Measurements from ENCODE around the gene CD63.

- TF ChIP-seq POLR2AphosphoS5 (IDR thresholded peaks at IDR 0.05), result no peak
- TF ChIP-seq, protein P1, sequence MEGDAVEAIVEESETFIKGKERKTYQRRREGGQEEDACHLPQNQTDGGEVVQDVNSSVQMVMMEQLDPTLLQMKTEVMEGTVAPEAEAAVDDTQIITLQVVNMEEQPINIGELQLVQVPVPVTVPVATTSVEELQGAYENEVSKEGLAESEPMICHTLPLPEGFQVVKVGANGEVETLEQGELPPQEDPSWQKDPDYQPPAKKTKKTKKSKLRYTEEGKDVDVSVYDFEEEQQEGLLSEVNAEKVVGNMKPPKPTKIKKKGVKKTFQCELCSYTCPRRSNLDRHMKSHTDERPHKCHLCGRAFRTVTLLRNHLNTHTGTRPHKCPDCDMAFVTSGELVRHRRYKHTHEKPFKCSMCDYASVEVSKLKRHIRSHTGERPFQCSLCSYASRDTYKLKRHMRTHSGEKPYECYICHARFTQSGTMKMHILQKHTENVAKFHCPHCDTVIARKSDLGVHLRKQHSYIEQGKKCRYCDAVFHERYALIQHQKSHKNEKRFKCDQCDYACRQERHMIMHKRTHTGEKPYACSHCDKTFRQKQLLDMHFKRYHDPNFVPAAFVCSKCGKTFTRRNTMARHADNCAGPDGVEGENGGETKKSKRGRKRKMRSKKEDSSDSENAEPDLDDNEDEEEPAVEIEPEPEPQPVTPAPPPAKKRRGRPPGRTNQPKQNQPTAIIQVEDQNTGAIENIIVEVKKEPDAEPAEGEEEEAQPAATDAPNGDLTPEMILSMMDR (IDR thresholded peaks at IDR 0.05; ENCODE audit: poor library complexity, severe bottlenecking), result no peak
- TF ChIP-seq TAF1 (IDR thresholded peaks at IDR 0.05; ENCODE audit: low read depth), result no peak
- TF ChIP-seq EZH2 (IDR thresholded peaks at IDR 0.05; ENCODE audit: borderline replicate concordance, insufficient read depth, low read length, poor library complexity, severe bottlenecking), result no peak
Measured at GRCh38 chr12:55727643-55728185, 1.1 kb downstream of the CD63 start.
